CD4-positive, alpha-beta T cell treated with Interleukin-4 for 1 hour (primary cell): ENCODE measurements around the gene PRKAG2.
"Not testable (repeated sequence)": the region's sequence is repeated elsewhere in the genome, so short reads cannot be mapped to it uniquely, and the experiment has no call there.

Source experiments
- DNase-seq, 2 donors: peaks; one replicate each; pipeline ENCODE4 v3.0.0-alpha.2; 2020 to 2022

The PRKAG2 gene

DNA sequence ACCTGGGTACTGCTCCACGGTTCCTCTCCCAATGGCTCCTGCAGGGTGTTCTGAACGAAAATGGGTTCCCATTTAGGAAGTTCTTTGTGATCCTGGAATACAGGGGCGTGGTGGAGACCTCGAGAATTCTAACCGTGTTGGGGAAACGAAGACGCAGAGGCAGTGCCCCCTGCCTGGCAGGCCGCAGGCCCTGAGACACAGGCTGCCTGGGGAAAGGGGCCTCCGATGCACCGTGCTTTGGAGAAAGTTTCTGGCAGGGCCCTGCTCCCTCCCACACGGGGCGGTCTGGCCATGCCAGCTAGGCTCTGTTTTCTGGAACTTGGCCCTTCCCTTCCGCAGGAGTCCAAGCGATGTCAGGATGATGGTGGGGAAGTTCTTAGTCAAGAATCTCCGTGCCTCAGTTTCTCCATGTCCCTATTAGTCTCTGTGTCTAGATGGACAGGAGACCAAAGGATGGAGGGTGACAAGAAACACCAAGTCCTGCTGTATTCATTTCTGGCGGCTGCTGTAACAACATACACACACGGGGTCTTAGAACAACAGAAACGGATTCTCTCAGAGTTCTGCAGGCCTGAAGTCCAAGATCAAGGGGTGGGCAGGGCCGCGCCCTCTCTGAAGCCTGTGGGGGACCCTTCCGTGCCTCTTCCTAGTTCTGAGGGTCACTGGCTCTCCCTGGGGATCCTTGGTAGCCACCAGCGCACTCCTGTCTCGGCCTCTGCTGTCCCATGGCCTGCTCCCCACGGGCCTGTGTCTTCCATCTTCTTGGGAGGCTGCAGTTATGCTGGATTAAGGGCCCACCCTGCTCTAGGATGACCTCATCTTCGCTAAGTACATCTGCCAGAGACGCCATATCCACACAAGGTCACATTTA is 27.7 kb downstream of the PRKAG2 start:
- no peak for DNase-seq

DNA sequence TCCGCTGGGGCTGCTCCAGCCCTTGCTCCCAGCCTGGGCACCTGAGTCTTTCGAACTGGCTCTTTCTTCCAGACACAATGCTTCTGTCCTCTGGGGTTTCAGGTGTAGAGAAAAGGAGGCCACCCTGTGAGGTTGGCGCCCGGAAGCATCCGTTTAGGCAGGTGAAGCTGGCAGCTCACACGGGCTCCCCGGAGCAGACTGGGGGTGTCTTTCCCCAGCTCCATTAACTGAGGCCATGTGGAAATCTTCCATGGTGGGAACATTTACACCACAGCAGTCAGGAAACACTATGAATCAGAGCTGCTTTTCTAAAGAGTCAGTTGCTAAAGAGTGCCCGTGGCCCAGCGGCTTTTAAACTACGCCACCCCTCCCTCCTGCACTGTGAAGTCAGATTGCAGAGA is 29.2 kb downstream of the PRKAG2 start:
- peak in 1 of 2 donors; percentile 39 for DNase-seq

DNA sequence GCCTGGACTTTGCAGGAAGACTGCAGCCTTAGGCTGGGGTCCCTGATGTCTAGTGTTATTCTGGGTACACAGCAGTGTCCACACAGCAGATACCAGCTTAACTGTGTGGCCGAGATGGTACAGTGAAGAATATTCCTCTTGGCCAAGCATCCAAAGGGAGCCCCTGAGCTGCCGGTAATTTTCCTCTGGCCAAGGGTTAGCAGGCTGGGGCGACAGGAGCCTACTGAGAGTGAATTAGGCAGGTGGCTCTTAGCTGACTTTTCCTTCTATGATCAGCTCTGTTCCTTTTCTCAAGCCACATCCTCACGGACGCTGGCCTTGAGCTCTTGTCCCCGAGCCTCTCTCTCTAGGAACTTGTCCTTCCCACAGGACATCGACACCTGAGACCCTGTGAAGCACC is 29.8 kb downstream of the PRKAG2 start:
- DNase-seq: no peak

DNA sequence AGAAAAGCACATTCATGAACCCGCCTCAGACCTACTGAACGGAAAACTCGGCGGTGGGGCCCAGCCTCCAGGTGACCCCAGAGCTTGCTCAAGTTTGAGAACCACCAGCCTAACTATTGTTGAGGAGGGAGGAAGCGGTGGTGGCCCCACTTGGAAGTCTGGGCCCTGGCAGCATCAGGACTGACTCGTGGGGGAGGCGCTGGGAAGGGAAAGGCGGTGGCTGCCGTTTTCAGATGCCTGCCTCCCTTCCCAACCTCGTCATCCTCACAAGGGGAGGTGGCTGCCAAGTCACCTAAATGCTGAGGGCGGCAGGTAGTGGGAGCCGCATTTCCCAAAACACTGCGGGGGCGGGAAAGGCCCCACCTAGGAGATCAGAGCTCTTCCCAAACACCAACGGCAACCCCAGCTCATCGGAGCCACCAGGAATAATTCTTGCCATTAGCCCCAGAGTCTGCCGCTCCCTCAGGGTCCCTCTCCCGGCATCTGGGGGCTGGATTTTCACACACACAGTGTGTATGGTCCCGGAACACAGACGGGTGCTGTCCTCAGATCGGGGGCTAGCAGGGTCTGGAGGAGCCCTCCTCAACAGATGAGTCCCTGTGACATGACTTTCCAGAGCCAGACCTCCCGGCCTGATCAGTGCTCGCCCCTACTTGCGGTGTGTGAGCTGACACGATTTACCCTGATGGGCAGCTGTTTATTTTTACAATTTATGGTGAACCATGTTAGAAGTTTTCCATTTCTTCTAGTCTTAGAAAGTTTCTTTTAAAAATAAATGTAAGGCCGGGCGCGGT is 31.3 kb downstream of the PRKAG2 start:
- DNase-seq: no peak

DNA sequence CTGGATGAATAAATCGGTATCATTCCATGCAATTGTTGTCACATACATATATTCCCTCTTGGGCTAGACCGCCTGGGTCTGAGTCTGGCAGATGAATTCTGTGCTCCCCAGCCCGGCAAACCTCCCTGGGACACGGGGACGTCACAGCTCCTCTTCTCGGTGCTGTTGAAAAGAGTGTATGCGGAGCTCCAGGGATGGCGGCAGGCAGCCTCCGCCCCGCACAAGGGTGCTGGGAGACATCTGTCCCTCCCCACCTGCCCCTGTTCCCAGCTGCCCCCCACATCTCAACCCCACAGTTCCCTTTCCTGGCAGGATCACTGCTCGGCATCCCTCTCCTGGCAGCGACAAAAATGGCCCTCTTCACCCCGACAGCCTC is 32.1 kb downstream of the PRKAG2 start:
- no peak for DNase-seq

DNA sequence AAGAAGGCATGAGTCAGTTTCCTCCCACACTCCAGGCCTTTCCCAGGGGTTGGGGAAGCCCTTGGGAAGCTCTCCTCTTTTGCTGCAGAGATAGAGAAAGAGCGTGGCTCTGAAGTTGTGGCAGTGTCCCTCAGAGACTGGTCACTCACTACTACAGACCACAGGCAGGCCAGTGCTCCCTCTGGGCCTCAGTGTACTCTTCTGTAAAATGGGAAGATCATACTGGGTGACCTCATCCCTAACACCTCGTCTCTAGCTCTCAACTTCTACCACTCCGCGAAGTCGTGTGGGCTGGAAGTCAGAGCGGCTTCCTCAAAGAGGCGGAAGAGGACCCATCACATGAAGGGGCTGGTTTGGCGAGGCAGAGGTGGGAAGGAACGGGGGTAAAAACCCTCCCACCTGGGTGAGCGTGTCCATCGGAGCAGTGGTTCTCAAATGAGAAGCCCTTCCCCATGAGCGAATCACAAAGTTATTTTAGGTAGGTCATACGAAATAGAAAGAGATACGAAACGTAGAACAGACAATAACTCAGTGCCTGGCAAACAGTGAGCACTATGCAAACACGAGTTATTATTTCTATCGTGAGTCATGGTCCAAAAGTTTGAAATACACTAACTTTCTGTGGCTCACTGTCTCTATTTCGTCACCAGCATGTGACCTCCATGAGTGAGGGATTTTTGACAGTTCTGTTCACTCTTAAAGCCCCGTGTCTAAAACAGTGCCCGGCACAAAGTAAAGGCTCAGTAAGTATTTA is 32.7 kb downstream of the PRKAG2 start:
- DNase-seq: peak in 1 of 2 donors; percentile 38

DNA sequence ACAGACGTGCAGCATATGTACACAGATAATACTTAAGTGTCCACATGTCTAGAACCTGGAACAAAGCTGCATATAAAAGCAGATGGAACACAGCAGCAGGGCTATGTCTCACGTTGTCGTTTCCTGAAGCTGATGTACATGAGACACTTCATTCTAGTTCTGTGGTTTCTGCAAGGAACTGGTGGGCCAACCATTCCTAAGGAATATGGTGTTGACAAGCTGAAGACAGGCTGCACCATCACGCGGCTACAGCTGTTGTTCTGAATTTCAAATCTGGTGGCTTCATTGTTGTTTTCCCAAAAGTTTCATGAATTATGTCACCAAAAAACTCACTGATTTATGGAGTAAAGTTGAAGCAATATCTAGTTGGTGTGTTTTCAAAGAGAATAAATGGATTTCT is 33.7 kb downstream of the PRKAG2 start:
- DNase-seq: no peak

DNA sequence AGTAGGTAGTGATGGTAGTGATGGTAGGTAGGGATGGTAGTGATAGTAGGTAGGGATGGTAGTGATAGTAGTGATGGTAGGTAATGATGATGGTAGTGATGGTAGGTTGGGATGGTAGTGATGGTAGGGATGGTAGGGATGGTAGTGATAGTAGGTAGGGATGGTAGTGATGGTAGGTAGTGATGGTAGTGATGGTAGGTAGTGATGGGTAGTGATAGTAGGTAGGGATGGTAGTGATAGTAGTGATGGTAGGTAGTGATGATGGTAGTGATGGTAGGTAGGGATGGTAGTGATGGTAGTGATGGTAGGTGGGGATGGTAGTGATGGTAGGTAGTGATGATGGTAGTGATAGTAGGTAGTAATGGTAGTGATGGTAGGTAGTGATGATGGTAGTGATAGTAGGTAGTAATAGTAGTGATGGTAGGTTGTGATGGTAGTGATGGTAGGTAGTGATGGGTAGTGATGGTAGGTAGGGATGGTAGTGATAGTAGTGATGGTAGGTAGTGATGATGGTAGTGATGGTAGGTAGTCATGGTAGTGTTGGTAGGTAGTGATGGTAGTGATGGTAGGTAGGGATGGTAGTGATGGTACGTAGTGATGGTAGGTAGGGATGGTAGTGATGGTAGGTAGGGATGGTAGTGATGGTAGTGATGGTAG is 35.4 kb downstream of the PRKAG2 start:
- DNase-seq: not testable (repeated sequence)

DNA sequence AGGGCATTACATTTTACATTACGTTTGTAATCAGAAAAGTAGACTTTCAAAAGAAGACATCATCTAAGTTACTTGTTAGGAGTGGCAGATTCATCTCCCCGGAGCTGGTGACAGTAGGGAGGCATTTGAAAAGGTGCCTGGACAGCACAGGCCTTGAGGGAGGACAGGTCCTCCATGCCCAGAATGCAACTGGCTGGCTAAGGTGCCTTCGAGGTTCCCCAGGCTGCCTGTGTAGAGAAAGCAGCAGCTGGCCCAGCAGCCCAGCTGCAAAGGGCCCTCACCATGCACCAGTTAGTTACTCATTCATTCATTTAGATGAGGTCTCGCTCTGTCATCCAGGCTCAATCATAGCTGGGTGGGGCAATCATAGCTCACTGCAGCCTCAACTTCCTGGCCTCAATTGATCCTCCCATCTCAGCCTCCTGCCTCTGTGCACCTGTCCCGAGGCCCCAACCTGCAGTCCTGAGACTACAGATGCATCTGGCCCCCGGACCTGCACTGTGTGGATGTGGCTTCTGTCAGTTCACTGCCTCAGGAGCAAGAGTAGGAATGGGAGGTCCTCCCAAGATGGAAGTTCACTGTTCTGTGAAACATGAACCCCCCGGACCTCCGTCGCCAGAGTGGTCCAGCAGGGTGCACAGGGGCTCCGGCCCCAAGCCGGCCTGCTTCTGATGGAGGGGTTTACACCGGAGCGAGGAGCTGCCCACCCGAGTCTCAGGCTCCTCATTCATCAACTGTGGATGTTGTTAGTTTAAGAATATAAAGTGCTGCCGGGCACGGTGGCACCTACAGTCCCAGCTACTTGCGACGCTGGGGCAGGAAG is 36.6 kb downstream of the PRKAG2 start:
- no peak for DNase-seq

DNA sequence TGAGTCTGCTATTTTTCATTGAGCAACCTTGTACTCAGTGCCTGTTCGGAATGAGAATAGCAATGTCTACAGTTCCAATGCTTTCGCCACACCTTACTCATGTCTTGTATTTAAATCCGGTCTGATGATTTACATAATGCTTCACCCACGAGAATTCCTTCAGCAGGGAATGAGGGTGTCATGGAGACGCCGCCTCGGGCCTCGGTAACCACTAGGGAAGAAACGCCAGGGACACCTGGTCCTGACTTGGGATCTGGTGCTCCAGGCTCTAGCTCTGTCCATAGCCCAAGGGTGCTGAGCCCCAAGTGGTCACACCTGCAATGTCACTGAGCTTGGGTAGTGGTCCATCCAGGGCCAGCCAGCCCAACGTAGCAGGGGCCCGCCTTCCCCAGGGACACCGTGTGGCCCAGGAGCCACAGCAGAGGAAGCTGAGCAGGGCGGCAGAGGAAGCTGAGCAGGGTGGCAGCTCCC is 37.4 kb downstream of the PRKAG2 start:
- no peak for DNase-seq

DNA sequence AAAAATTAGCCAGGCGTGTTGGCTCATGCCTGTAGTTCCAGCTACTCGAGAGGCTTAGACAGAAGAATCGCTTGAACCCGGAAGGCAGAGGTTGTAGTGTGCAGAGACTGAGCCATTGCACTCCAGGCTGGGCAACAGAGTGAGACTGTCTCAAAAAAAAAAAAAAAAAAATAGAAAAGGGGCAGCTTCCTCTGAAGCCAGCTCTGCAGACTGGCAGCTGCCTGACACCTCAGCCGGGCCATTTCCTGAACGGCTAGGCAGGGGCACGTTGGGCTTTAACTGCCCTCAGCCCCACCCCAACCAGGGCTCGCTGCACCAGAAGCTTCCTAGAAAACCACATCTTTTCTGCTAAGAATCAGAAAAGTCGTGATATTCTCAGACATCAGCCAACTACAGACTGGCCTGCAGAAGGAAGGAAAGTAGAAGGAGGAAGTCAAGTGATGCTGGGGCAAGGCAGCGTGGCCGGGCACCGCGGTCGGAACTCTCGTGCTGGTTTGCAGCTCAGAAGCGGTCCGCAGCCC is 38.0 kb downstream of the PRKAG2 start:
- DNase-seq: peak; percentile 60 to 80

DNA sequence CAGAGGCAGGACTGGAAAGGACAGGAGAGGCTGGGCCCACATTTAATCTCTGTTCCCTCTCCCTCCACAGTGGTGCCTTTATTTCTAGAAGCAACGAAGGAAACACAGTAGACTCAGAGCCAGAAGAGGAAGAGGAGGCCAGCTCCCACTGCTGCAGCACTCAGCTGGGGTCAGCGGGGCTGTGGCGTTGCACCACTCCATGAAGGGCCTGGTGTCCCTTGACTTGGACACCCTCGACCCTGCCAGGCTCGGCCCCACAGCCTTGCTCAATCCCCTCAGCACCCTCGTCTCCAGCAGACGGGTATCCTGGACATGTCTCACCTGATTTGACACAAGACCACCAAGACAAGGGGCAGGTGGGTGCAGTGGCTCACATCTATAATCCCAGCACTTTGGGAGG is 38.8 kb downstream of the PRKAG2 start:
- no peak for DNase-seq

DNA sequence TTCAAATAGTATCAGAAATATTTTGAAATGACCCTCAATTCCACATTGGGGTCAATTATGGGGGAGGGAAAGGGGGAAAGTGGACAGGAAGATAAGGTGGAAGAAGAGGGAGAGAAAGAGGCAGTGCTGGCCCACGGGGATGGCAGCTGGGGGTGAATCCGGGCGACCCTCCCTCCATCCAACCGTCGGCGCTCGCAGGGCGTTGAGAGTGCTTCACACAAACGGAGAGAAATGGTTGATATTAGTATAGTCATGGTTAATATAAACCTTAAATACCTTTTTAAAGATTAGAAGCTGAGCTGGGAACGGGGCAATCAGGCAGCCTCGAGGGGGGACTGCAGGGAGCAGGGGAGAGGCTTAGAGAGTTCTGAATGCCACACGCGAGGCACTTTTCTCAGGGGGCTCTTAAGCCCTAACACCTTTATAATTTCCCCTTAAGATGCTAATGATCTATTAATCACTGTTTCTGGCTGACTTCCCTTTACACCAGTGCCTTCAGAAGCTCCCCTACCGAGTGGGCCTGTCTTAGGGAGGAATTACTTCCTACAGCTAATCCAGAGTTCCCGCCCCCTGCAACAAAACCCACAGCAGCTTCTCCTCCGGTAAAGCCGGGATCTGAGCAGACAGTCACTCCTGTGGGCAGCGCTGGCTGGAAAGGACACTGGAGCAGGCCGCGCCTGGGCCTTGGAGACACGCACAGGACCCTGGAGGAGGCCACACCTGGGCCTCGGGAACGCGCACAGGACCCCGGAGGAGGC is 39.5 kb downstream of the PRKAG2 start:
- DNase-seq: no peak

DNA sequence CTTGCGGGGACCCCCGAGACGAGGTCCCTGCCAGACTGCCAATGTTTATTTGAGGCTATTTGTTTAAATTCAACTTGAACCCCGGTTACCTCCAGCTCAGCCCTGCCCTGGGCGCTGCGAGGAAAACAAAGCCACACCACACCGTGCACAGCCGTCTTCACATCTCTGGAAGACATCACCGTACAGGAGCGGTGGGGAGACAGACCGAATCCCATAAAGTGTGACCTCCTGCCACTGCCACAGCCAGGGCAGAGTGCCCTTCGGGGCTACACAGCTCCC is 40.0 kb downstream of the PRKAG2 start:
- DNase-seq: no peak

DNA sequence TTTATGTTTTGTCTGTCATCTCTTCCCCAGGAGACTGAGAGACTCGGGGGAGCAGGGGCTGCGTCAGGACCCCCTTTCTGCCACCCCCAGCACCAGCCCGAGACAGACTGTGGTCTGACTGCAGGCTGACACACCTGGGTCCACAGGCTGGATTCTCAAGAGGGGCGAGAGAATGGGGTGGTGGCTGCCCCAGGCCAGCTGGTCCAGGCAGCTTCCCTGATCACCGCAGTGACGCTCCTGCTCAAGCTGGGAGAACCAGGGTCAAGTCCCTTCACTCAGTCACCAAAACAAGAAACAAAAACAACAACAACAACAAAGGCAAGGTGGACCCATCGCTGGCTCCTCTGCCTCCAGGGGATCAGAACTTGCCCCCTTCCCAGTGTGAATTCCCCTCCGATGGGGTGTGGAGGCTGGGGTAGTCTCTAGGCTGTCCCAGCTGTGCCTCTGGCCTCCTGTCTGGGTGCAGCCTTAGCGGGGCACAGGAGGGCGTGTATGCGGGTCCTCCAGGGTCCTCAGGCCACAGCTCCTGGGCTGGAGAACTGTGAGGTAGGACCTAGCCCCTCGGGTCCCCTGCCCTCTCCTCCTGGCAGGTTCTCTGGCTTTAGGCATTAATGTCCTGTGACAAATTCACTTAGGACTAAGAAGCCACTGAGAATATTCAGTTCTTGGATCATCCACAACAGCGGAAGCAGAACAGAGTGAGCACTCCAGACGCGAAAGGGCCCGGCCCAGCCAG is 40.6 kb downstream of the PRKAG2 start:
- no peak for DNase-seq

DNA sequence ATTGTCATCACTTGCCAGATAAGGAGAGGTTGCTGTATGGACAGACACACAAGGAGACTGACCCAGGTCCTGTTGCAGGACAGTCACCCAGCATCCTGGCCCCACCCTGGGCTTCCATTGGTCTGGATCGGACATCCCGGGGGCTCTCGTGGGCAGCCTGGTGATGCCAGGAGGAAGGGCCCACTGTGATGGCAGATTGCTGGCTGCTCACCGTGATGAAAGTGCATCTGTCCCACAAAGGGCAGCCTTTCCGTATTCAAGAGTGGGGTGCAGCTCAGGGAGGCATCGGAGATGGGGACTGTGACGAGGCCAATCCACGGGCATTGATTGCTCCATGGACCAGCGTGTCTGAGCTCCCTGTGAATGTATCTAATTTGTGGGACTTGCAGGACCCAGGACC is 41.3 kb downstream of the PRKAG2 start:
- DNase-seq: no peak

DNA sequence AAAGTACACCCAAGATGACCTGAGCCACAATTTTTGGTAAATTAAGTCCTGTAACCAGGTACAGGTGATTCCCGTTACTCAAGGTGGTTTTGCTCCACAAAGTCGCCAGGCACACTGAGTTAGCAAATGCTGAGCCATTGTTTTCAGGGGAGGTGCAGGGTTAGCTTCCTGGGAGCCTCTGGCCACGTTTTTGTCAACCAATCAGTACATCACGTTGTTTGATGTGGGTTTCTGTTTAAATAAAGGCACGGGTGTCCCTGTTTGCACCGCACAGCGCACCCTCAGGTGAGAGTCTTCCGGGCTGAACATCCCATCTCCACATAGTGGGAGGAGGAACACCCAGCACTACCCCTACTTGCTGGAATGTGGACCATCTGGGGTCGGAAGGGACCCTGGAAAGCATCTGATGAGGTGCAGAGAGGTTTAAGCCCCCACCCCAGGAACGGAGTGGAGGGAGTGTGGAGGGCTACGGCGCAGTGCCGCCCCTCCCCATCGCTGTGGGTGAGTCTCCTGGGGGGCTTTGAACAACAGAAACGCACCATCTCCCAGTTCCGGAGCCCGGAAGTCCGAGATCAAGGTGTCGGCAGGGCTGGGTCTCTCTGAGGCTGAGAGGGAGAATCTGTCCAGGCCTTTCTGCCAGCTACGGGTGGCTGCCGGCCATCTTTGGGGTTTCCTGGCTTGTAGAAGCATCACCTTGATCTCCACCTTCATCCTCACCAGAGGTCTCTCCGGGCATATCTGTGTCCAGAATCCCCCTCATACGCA is 42.5 kb downstream of the PRKAG2 start:
- DNase-seq: peak in 1 of 2 donors; percentile 28

DNA sequence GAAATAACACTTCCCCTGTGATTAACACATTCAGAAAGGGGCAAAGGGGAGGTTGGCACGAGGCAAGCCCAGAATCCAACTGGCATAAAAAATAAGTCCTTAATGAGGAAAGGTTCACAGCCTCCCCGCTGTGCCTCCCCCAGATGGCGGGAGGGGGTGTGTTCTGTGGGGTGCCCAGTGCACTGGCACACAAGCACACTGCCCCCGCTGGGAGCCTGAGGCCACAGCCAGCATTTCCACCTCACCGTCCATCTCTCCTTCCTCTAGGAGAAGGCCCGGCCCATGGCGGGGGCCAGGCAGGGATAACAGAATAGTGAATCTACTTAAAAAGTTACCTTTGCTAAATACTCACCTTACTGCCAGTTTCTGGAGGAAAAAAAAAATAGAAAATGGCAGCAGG is 43.2 kb downstream of the PRKAG2 start:
- no peak for DNase-seq

DNA sequence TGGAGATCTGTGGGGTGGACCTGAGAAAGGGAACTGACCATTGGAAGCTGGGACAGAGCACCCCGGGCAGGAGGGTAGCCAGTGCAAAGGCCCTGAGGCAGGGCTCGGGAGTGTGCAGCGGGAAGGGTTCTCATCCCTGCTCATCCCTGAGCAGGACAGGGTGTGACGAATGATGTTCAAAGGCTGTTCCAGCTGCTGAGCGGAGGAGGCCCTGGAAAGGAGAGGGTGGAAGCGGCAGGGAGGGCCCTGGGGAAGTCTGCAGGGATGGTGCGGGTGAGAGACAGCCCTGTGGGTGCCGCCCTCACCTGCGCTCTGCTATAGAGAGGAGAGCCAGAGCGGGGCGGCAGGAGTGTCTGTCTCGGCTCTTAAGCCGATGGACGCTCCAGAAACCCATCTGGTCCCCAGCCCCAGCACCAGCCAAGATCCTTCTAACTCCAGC is 43.7 kb downstream of the PRKAG2 start:
- DNase-seq: no peak

DNA sequence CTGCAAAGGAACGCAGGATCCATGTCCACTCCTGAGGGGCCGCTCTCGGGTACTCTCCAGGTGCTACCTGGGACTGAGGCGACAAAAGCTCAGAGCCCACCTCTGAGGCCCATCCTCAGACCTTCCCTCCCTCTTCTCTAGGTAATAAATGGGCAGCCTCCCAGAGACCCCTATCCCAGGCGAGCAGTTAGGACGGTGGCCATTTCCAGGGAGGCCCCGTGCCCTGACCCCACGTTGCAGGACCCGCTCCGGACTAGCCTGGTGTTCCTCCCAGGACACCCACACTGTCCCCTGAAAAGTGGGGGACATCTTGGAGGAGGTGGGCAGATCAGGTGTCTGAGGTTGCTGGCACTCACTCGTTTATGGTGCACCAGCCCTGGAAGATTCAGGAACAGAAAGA is 44.3 kb downstream of the PRKAG2 start:
- no peak for DNase-seq
